Uterus (tissue), 4 donors: ENCODE results near the gene PPM1K. TPM values are rescaled to one million over a fixed set of nuclear protein-coding genes. Genes with fewer than 3 reads are reported as not detected.

Experiments used
- DNase-seq, 2 donors: peaks; one replicate each; pipeline ENCODE4 v3.0.0-alpha.2; 2019 to 2020
- H3K27ac ChIP-seq, 2 donors: fragments of 200-600 bp; sonication (generic); 1 replicate in 1 of 2; 2 replicates in 1 of 2; pipeline ENCODE4 v1.5.1; 2016 to 2018
- H3K27me3 ChIP-seq, 2 donors: fragments of 200-600 bp; sonication (generic); one replicate each; pipeline ENCODE4 v1.5.1; 2018 to 2019; ENCODE audit warnings: control low read depth in 1 of 2
- H3K36me3 ChIP-seq, 2 donors: fragments of 200-600 bp; sonication (generic); one replicate each; pipeline ENCODE4 v1.5.1; 2019; ENCODE audit warnings: control low read depth in 1 of 2
- H3K4me1 ChIP-seq, 2 donors: fragments of 200-600 bp; sonication (generic); one replicate each; pipeline ENCODE4 v1.5.1; 2018 to 2019; ENCODE audit warnings: control low read depth in 1 of 2
- H3K4me3 ChIP-seq, 2 donors: fragments of 200-600 bp; sonication (generic); 1 replicate in 1 of 2; 2 replicates in 1 of 2; pipeline ENCODE4 v1.5.1; 2018 to 2019; ENCODE audit warnings: mild to moderate bottlenecking in 1 of 2
- H3K9me3 ChIP-seq, 2 donors: fragments of 200-600 bp; sonication (generic); one replicate each; pipeline ENCODE4 v1.5.1; 2019; ENCODE audit warnings: control low read depth in 1 of 2
- POLR2A ChIP-seq, 2 donors: fragments of 450-650 bp; IDR thresholded peaks; one replicate each; pipeline ENCODE4 v1.6.1; 2016; ENCODE audit warnings: antibody characterized with exemption in 2 of 2, mild to moderate bottlenecking in 1 of 2, moderate library complexity in 1 of 2
- intact Hi-C: fragments of 100-400 bp; cut with DNase I; formaldehyde crosslinking; loops from one replicate; pipeline ENCODE4 v1.15.1; 2023; ENCODE audit warnings: low total_unique reads
- total RNA-seq, 4 donors: library from RNA; depleted of rRNA in 3 of 4; stranded (reverse); fragments of >200 nt in 3 of 4; gene quantifications; one replicate each; pipeline versions ENCODE4 v1.1.0 to v1.2.4, GENCODE V29; 2014 to 2023
- TF ChIP-seq, protein P1 (sequence below), 4 experiments: fragments of 200-600 bp in 2 of 4; fragments of 450-650 bp in 2 of 4; sonication (generic) in 2 of 4; IDR thresholded peaks; one replicate each; pipeline ENCODE4 v1.5.1; 2016 to 2019; ENCODE audit warnings: antibody characterized with exemption in 4 of 4, mild to moderate bottlenecking in 2 of 4, moderate library complexity in 1 of 4
- donor health status: DM: yes; HTN: yes; CAD: no.

The PPM1K gene
- total RNA-seq, 4 donors from 2014 or later, result 64.7 to 159 (median 83.0) TPM

DNA sequence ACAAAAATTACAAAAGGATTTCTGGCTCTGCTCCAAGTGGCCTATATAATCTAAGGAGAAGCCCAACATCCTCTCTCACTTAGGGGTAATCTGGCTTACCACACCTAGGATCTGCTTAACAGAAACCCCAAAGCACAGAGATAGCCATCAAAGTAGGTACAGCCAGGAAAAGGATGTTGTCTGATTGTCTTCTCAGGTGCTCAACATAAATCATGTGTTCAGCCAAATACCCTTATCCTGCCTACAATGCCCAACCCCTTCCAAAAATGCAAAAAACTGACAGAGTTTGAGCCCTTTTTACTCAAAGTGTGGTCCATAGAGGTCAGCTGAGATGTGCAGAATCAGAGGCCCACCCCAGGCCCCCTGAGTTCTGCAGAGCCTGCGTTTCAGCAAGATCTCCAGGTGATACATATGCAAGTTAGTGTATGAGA, 53.9 kb downstream of the PPM1K start:
- Histone ChIP-seq H3K4me3 (peak overlapping the region; percentile 37 to 38), H3K27ac (peak overlapping the region; percentile 85 to 95)

GRCh38 chr4:88227734-88228133, 56.6 kb downstream of the PPM1K start:
- Histone ChIP-seq H3K36me3 (no peaks in the 10 kb centered on the region), H3K27ac (no peak overlapping the region), H3K9me3 (no peaks in the 10 kb centered on the region), H3K4me3 (no peak overlapping the region), H3K4me1 (no peaks in the 10 kb centered on the region), H3K27me3 (no peaks in the 10 kb centered on the region)
- DNase-seq, result no peak
- intact Hi-C loops, result no loop called here
- no peak for TF ChIP-seq POLR2A (IDR thresholded peaks at IDR 0.05)
- TF ChIP-seq, protein P1, sequence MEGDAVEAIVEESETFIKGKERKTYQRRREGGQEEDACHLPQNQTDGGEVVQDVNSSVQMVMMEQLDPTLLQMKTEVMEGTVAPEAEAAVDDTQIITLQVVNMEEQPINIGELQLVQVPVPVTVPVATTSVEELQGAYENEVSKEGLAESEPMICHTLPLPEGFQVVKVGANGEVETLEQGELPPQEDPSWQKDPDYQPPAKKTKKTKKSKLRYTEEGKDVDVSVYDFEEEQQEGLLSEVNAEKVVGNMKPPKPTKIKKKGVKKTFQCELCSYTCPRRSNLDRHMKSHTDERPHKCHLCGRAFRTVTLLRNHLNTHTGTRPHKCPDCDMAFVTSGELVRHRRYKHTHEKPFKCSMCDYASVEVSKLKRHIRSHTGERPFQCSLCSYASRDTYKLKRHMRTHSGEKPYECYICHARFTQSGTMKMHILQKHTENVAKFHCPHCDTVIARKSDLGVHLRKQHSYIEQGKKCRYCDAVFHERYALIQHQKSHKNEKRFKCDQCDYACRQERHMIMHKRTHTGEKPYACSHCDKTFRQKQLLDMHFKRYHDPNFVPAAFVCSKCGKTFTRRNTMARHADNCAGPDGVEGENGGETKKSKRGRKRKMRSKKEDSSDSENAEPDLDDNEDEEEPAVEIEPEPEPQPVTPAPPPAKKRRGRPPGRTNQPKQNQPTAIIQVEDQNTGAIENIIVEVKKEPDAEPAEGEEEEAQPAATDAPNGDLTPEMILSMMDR (IDR thresholded peaks at IDR 0.05), result no peak

More for the DNA sequence above, 53.9 kb downstream of the PPM1K start:
- H3K36me3 ChIP-seq, result no peaks in the 10 kb centered on the region
- intact Hi-C loops, result no loop called here
- no peaks in the 10 kb centered on the region for H3K4me1 ChIP-seq
- peaks cover 0 to 4% of the 10 kb centered on the region in 2 donors for H3K9me3 ChIP-seq
- H3K27me3 ChIP-seq, result no peaks in the 10 kb centered on the region
- DNase-seq, result no peak
- TF ChIP-seq POLR2A (IDR thresholded peaks at IDR 0.05), result no peak
- TF ChIP-seq, protein P1 (IDR thresholded peaks at IDR 0.05), result no peak

- Histone ChIP-seq H3K4me1 (no peaks in the 10 kb centered on the region), H3K27ac (peak overlapping the region; percentile 46 to 59), H3K36me3 (no peaks in the 10 kb centered on the region), H3K4me3 (no peak overlapping the region), H3K9me3 (no peaks in the 10 kb centered on the region), H3K27me3 (no peaks in the 10 kb centered on the region)
- TF ChIP-seq POLR2A (IDR thresholded peaks at IDR 0.05), result no peak
- TF ChIP-seq, protein P1 (IDR thresholded peaks at IDR 0.05), result no peak
- intact Hi-C loops, result no loop called here
- no peak for DNase-seq
These were observed 58.2 kb downstream of the PPM1K start for GRCh38 chr4:88226143-88226542.

DNA sequence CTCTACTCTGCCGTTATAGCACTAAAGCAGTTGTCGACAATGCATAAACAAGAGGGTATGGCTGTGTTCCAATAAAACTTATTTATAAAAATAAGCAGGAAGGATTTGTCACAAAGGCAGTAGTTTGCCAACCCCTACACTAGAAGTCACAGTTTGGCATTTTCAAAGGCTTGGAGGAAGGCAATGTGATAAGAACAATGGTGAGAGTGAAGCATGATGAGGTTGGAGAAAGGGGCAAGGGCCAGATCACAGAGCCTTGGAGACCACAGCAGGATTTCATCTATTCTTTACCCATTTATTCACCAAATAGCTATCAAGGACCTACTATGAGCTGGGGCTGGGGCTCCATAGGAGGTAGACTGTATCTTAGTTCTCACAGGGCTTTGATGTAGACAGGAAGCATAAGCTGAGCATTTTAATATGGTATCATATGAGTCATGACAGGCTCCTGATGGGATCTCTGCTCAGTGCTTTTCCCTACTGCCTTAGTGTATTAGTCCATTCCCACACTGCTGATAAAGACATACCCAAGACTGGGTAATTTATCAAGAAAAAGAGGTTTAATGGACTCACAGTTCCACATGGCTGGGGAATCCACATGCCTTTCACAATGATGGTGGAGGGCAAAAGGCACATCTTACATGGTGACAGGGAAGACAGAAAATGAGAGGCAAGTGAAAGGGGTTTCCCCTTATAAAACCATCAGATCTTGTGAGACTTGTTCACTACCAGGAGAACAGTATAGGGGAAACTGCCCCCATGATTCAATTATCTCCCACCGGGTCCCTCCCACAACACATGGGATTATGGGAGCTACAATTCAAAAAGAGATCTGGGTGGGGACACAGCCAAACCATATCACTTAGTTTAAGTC, 58.9 kb downstream of the PPM1K start:
- H3K27ac ChIP-seq, result peak overlapping the region; percentile 46 to 59
- H3K36me3 ChIP-seq, result no peaks in the 10 kb centered on the region
- H3K27me3 ChIP-seq, result no peaks in the 10 kb centered on the region
- no peak for TF ChIP-seq POLR2A (IDR thresholded peaks at IDR 0.05)
- TF ChIP-seq, protein P1 (IDR thresholded peaks at IDR 0.05), result no peak
- H3K4me1 ChIP-seq, result no peaks in the 10 kb centered on the region
- H3K4me3 ChIP-seq, result no peak overlapping the region
- intact Hi-C loops, result no loop called here
- no peaks in the 10 kb centered on the region for H3K9me3 ChIP-seq
- no peak for DNase-seq

DNA sequence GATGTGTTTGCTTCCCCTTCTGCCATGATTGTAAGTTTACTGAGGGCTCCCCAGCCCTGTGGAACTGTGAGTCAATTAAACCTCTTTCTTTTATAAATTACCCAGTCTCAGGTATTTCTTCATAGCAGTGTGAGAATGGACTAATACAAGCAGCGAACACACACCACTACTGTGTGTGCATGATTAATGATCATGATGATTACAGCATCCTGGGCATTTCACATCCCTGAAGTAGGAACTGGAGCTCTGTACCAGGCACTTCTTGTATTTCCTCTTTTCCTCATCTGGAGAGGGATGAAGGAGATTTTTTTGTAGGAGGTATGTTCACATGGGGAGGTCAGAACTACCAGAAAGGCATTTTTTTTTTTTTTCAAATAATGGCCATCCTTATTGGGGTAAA, 60.8 kb downstream of the PPM1K start:
- TF ChIP-seq POLR2A (IDR thresholded peaks at IDR 0.05), result no peak
- TF ChIP-seq, protein P1 (IDR thresholded peaks at IDR 0.05), result no peak

More for the DNA sequence above, 60.8 kb downstream of the PPM1K start:
- no peaks in the 10 kb centered on the region for H3K4me1 ChIP-seq
- H3K4me3 ChIP-seq, result no peak overlapping the region
- no peak for DNase-seq
- no peaks in the 10 kb centered on the region for H3K27me3 ChIP-seq
- intact Hi-C loops, result loop anchor here (5.0 kb wide), 1 partner anchor 294 kb away; no protein-coding TSS in a partner anchor
- H3K9me3 ChIP-seq, result no peaks in the 10 kb centered on the region
- no peaks in the 10 kb centered on the region for H3K36me3 ChIP-seq
- peak overlapping the region in 1 of 2 donors; percentile 59 for H3K27ac ChIP-seq
